A549 (cell line): ENCODE measurements around the gene KRT37. TPM values are rescaled to one million over a fixed set of nuclear protein-coding genes. Genes with fewer than 3 reads are reported as not detected.
A peak's percentile ranks its signal among the peaks of the same experiment; 100 is the strongest.

Experiments
- ATAC-seq, 2 experiments: fragments of 200-7000 bp in 1 of 2; fragments of >200 bp in 1 of 2; cut with Nextera tagmentation in 1 of 2; cut with Tn5 transposase in 1 of 2; 3 replicates each; pipeline versions ENCODE4 v1.8.0 to v1.9.1; 2018 to 2020; ENCODE audit warnings: mild to moderate bottlenecking in 1 of 2, moderate library complexity in 1 of 2
- CTCF ChIA-PET: fragments of 300-600 bp; sonication (Branson Sonifier 250); formaldehyde crosslinking; extraction: SDS; loops from one replicate; lab custom pipeline; 2021; ENCODE audit warnings: antibody characterized with exemption, inconsistent platforms; lab: Yijun Ruan, JAX
- POLR2A ChIA-PET: fragments of 350-600 bp; formaldehyde crosslinking; extraction: SDS; loops from one replicate; lab custom pipeline; 2021; ENCODE audit warnings: antibody characterized with exemption, inconsistent platforms; lab: Yijun Ruan, JAX
- DNase-seq, 2 experiments: peaks; one replicate each; pipeline versions ENCODE4 v3.0.0 to v3.0.0-alpha.2; 2011 to 2016; ENCODE audit warnings: low read depth in 1 of 2, low spot score in 1 of 2
- FAIRE-seq: peaks from 2 replicates; lab custom pipeline; 2011; peaks lifted over from hg19 to GRCh38; lab: Jason Lieb, UNC
- H3K27ac ChIP-seq, 2 experiments: fragments of >200 bp; sonication (Bioruptor Twin); formaldehyde crosslinking; 3 replicates each; pipeline ENCODE4 v1.5.1; 2016 to 2017
- H3K4me1 ChIP-seq: fragments of >200 bp; sonication (Bioruptor Twin); formaldehyde crosslinking; 3 replicates; pipeline ENCODE4 v1.6.1; 2016
- H3K4me2 ChIP-seq: fragments of >200 bp; sonication (Bioruptor Twin); formaldehyde crosslinking; 3 replicates; pipeline ENCODE4 v1.6.1; 2016
- H3K4me3 ChIP-seq: fragments of >200 bp; sonication (Bioruptor Twin); formaldehyde crosslinking; 3 replicates; pipeline ENCODE4 v1.5.1; 2016
- H3K9me3 ChIP-seq: fragments of >200 bp; sonication (Bioruptor Twin); formaldehyde crosslinking; 3 replicates; pipeline ENCODE4 v1.6.1; 2016
- BHLHE40 ChIP-seq: IDR thresholded peaks from 2 replicates; pipeline ENCODE4 v1.6.1; 2012; ENCODE audit warnings: low read depth, low read length, inconsistent platforms
- CBX2 ChIP-seq: fragments of 200-600 bp; sonication (generic); IDR thresholded peaks from 2 replicates; pipeline ENCODE4 v1.6.1; 2016; ENCODE audit warnings: low read depth, mild to moderate bottlenecking, borderline replicate concordance
- CBX8 ChIP-seq: fragments of 200-600 bp; sonication (generic); IDR thresholded peaks from 2 replicates; pipeline ENCODE4 v1.6.1; 2016
- CEBPB ChIP-seq, 2 experiments: fragments of >200 bp in 1 of 2; sonication (Bioruptor Twin) in 1 of 2; formaldehyde crosslinking in 1 of 2; IDR thresholded peaks; 2 replicates each; pipeline ENCODE4 v1.6.1; 2012 to 2016
- CHD4 ChIP-seq: fragments of 200-600 bp; sonication (generic); IDR thresholded peaks from 2 replicates; pipeline ENCODE4 v1.6.1; 2016; ENCODE audit warnings: antibody characterized with exemption, mild to moderate bottlenecking, borderline replicate concordance
- EP300 ChIP-seq, 2 experiments: fragments of >200 bp; sonication (Bioruptor Twin); formaldehyde crosslinking; IDR thresholded peaks; 2 replicates in 1 of 2; 3 replicates in 1 of 2; pipeline ENCODE4 v1.6.1; 2016 to 2017
- FOSL2 ChIP-seq, 2 experiments: fragments of 450-650 bp in 1 of 2; fragments of >200 bp in 1 of 2; sonication (Bioruptor Twin) in 1 of 2; formaldehyde crosslinking; IDR thresholded peaks; 2 replicates each; pipeline versions ENCODE4 v1.5.0 to v1.6.1; 2016 to 2020; ENCODE audit warnings: mild to moderate bottlenecking in 1 of 2, moderate library complexity in 1 of 2
- FOXS1 ChIP-seq: fragments of 250-450 bp; sonication (Bioruptor Pico); IDR thresholded peaks from 2 replicates; pipeline ENCODE4 v1.5.0; 2020; ENCODE audit warnings: mild to moderate bottlenecking, moderate library complexity
- HEYL ChIP-seq: fragments of 250-450 bp; sonication (Bioruptor Pico); IDR thresholded peaks from 2 replicates; pipeline ENCODE4 v1.8.0; 2021; ENCODE audit warnings: mild to moderate bottlenecking, moderate library complexity
- HOXB5 ChIP-seq: fragments of 250-450 bp; sonication (Bioruptor Pico); IDR thresholded peaks from 2 replicates; pipeline ENCODE4 v1.5.0; 2020; ENCODE audit warnings: mild to moderate bottlenecking, moderate library complexity
- KDM5A ChIP-seq: fragments of 200-600 bp; sonication (generic); IDR thresholded peaks from 2 replicates; pipeline ENCODE4 v1.6.1; 2016; ENCODE audit warnings: antibody characterized with exemption, mild to moderate bottlenecking
- MAZ ChIP-seq: fragments of 150-350 bp; IDR thresholded peaks from 2 replicates; pipeline ENCODE4 v1.6.1; 2014; ENCODE audit warnings: antibody characterized with exemption, low read depth, low read length, borderline replicate concordance
- NFE2L2 ChIP-seq: fragments of 150-350 bp; conservative IDR thresholded peaks from 2 replicates; pipeline ENCODE4 v1.6.1; 2014; ENCODE audit warnings: low read length
- NPAS2 ChIP-seq: fragments of 250-450 bp; sonication (Bioruptor Pico); IDR thresholded peaks from 2 replicates; pipeline ENCODE4 v1.8.0; 2022; ENCODE audit warnings: mild to moderate bottlenecking, moderate library complexity, borderline replicate concordance
- NR3C1 ChIP-seq: fragments of >200 bp; sonication (Bioruptor Twin); formaldehyde crosslinking; IDR thresholded peaks from 3 replicates; pipeline ENCODE4 v1.6.1; 2017
- PHF8 ChIP-seq: fragments of 200-600 bp; sonication (generic); IDR thresholded peaks from 2 replicates; pipeline ENCODE4 v1.6.1; 2016; ENCODE audit warnings: low read depth, mild to moderate bottlenecking, antibody characterized with exemption, moderate library complexity, borderline replicate concordance
- POLR2AphosphoS2 ChIP-seq: conservative IDR thresholded peaks from 2 replicates; pipeline ENCODE4 v1.6.1; 2012; ENCODE audit warnings: low read length, improper control_type of control experiment, inconsistent platforms
- RAD21 ChIP-seq, 2 experiments: fragments of >200 bp in 1 of 2; sonication (Bioruptor Twin) in 1 of 2; formaldehyde crosslinking in 1 of 2; IDR thresholded peaks in 1 of 2; conservative IDR thresholded peaks in 1 of 2; 2 replicates in 1 of 2; 3 replicates in 1 of 2; pipeline ENCODE4 v1.6.1; 2012 to 2018; ENCODE audit warnings: inconsistent platforms in 1 of 2
- RFX5 ChIP-seq: fragments of 450-650 bp; IDR thresholded peaks from 2 replicates; pipeline ENCODE4 v1.7.1; 2014; ENCODE audit warnings: antibody characterized with exemption, mild to moderate bottlenecking, moderate library complexity
- TP53 ChIP-seq: fragments of 250-450 bp; sonication (Bioruptor Pico); IDR thresholded peaks from 2 replicates; pipeline ENCODE4 v1.5.0; 2021; ENCODE audit warnings: mild to moderate bottlenecking, moderate library complexity
- ZFP36 ChIP-seq: fragments of 450-650 bp; IDR thresholded peaks from 2 replicates; pipeline ENCODE4 v1.6.1; 2014; ENCODE audit warnings: borderline replicate concordance; ENCODE audit not compliant: partially characterized antibody
- ZNF302 ChIP-seq: fragments of 250-450 bp; sonication (Bioruptor Pico); IDR thresholded peaks from 2 replicates; pipeline ENCODE4 v1.9.0; 2021; ENCODE audit warnings: inconsistent platforms, mild to moderate bottlenecking, moderate library complexity
- ZSCAN20 ChIP-seq: fragments of 250-450 bp; sonication (Bioruptor Pico); IDR thresholded peaks from 2 replicates; pipeline ENCODE4 v1.8.0; 2022; ENCODE audit warnings: mild to moderate bottlenecking, moderate library complexity
- WGBS: methylation state at CpG from one replicate; pipeline ENCODE4 v1.1.6; 2017; ENCODE audit errors: missing lambda C conversion rate; 5-methylcytosine and 5-hydroxymethylcytosine counted together
- polyA plus RNA-seq, 4 experiments: library from polyadenylated mRNA; depleted of rRNA in 3 of 4; stranded (reverse); fragments of >200 nt; fragmentation: RNase III in 1 of 4; extraction: RNeasy Plus Mini Kit Qiagen cat#74134 plus additional on column Dnase treatment in 1 of 4; gene quantifications; 2 replicates in 3 of 4; 3 replicates in 1 of 4; pipeline ENCODE4 v1.2.3, GENCODE V29; 2011 to 2017
- TF ChIP-seq, protein P1 (sequence below): fragments of >200 bp; sonication (Bioruptor Twin); formaldehyde crosslinking; IDR thresholded peaks from 3 replicates; pipeline ENCODE4 v1.5.1; 2016

The KRT37 gene
- polyA plus RNA-seq, 2 of the 4 experiments (the other 2 are of a cell fraction): not detected

DNA sequence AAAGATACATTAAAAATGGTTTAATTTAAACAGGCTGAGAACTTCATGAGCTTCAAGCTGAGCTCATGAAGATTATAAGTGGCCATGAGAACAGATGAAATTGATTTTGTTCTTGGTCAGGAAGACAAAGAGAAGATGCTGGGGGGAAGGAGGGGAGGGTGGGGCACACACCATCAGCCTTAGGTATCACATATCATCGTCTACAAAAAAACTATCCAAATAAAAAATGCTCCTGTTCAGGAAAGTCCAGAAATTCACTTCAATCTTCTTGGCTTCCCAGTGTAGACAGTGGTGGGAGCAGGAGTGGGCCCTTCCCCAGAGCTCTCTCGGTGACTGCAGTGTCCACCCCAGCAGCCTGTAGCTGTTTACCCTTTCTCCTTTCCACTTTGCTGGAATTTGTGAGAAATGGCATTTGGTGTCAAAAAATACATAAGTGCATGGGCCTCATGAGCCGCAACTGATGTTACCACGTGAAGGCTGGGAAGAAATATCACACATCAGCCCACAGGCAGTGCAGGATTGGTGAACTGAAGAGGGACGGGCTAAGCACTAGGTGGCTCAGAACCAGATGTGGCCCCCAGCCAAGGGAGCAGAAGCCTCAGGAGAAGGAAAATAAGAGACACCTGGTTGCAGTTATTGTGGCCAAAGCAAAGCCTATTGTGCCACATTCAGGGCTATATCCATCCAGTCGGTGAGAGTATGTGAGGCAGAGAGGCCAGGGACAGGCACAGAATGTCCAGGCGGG, 6.1 kb downstream of the KRT37 start:
- H3K4me1 ChIP-seq: 0 out of 3 replicates have a peak, but pooled peaks cover 4% of the 10 kb centered on the region
- no peaks in the 10 kb centered on the region for H3K9me3 ChIP-seq
- DNase-seq (no peak), FAIRE-seq (no peak), ATAC-seq (no peak)
- no peak overlapping the region for H3K27ac ChIP-seq
- ChIA-PET POLR2A (no interaction called here), CTCF (interaction anchor here (1.1 to 6.1 kb wide), 11 partner anchors 11 to 243 kb away, joined by 3 to 46 read pairs (median 5); no protein-coding TSS in a partner anchor)
- WGBS: 86% methylated on average over 7 of the region's 7 CpGs
- H3K4me2 ChIP-seq: no peak overlapping the region
- TF ChIP-seq PHF8 (no peak), HOXB5 (CRISPR knock-in tag) (no peak), RFX5 (no peak), BHLHE40 (no peak), FOXS1 (CRISPR knock-in tag) (no peak), ZSCAN20 (no peak), KDM5A (no peak), CHD4 (no peak), NFE2L2 (no peak), EP300 (IDR thresholded peaks at IDR 0.05) (no peak), NPAS2 (CRISPR knock-in tag) (no peak), HEYL (CRISPR knock-in tag) (no peak), CBX2 (no peak), TP53 (CRISPR knock-in tag) (no peak), NR3C1 (no peak)
- no peak overlapping the region for H3K4me3 ChIP-seq

- TF ChIP-seq, protein P1, sequence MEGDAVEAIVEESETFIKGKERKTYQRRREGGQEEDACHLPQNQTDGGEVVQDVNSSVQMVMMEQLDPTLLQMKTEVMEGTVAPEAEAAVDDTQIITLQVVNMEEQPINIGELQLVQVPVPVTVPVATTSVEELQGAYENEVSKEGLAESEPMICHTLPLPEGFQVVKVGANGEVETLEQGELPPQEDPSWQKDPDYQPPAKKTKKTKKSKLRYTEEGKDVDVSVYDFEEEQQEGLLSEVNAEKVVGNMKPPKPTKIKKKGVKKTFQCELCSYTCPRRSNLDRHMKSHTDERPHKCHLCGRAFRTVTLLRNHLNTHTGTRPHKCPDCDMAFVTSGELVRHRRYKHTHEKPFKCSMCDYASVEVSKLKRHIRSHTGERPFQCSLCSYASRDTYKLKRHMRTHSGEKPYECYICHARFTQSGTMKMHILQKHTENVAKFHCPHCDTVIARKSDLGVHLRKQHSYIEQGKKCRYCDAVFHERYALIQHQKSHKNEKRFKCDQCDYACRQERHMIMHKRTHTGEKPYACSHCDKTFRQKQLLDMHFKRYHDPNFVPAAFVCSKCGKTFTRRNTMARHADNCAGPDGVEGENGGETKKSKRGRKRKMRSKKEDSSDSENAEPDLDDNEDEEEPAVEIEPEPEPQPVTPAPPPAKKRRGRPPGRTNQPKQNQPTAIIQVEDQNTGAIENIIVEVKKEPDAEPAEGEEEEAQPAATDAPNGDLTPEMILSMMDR: peak; percentile 36; the same call in 2 of the 3 replicates
- TF ChIP-seq NFE2L2 (no peak), ZNF302 (no peak), ZFP36 (no peak), CEBPB (IDR thresholded peaks at IDR 0.05) (no peak), MAZ (no peak), EP300 (IDR thresholded peaks at IDR 0.05) (no peak), RAD21 (conservative IDR thresholded peaks at IDR 0.05 in 1 of 2, IDR thresholded peaks at IDR 0.05 in 1 of 2) (peak in 1 of 2 experiments; percentile 50; a peak in 2 of 5 replicates), CHD4 (no peak), CBX8 (no peak), FOSL2 (IDR thresholded peaks at IDR 0.05) (no peak), FOSL2 (CRISPR knock-in tag; IDR thresholded peaks at IDR 0.05) (no peak), POLR2AphosphoS2 (no peak), CBX2 (no peak)
- TF ChIP-seq, all 56 proteins: peak for 2
- H3K4me2 ChIP-seq: no peak overlapping the region
- FAIRE-seq (no peak), DNase-seq (peak in 1 of 2 experiments; percentile 67), ATAC-seq (peak; percentile 62 to 91; a peak in 4 of 6 replicates)
- 42% methylated on average over 4 of the region's 4 CpGs for WGBS
- CTCF ChIA-PET: interaction anchor here (0.7 to 6.1 kb wide), 13 partner anchors 9 to 243 kb away, joined by 3 to 46 read pairs (median 5); no protein-coding TSS in a partner anchor
- no peak overlapping the region for H3K4me3 ChIP-seq
- no peaks in the 10 kb centered on the region for H3K9me3 ChIP-seq
- H3K4me1 ChIP-seq: 0 out of 3 replicates have a peak, but pooled peaks cover 4% of the 10 kb centered on the region
- POLR2A ChIA-PET: no interaction called here
- H3K27ac ChIP-seq: no peak overlapping the region
Measured at GRCh38 chr17:41417576-41418015, 6.8 kb downstream of the KRT37 start.
